ENCODE data around the gene SORBS1.

SORBS1 gene

DNA sequence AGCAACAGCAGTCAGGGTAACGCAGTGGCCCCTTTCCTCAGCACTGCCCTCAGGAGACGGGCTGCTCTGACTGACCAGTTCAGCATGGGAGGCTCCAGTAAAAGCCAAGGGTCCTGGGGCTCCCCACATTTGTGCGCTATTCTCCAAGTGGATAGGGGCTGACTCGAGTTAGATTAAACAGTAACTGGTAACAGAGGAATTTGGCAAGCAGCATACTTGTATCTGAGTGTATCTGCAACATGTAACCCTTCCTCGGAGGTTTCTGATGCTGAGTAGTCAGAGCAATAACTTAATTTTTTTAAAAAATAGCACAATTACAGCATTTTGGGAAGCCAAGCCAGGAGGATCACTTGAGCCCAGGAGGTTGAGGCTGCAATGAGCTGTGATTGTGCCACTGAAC is 22.8 kb downstream of the SORBS1 start:
- no peak for DNase-seq

DNA sequence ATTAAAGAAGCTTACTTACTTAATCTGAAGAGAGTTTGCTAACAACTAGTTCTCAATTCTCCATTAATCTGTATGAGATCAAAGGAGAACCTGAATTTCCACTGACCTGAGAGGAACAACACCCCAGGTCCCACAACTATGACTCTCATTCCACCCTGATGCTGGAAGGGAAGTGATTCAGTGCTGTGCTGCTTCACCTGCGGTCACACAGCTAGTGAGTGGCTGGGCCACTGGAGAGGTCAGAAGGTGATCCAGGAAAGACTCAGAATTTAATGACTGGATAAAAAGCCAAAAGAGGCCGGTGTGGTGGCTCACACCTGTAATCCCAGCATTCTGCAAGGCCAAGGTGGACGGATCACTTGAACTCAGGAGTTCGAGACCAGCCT is 23.6 kb downstream of the SORBS1 start:
- no peak for DNase-seq

DNA sequence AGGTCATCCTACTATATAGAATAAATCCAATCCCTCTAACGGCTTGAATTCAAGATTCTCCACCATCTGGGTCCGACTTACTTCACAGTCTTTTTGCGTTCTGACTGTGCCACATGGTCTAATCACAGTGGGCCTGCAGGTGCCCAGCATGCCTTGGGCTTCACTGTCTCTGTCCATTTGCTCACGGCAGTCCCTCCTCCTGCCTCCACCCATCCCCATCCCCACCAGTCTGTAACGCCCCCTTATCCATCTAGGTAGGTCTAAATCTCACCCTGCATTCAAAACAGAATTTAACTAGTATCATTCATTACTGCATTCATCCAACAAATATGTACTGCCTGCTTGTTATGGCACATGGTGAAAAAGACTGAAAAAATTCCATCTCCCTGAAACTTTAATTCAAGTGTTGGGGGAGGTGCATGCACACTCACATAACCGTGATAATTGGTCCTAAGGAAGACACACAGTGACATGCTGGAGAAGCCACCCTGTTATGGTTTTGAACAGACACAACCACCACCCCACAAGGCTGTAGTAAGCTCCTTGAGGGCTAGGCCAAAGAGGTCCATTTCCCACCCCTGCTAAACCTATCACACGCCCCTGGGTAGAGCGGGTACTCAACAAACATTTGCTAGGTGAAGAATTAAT is 24.2 kb downstream of the SORBS1 start:
- DNase-seq: no peak

DNA sequence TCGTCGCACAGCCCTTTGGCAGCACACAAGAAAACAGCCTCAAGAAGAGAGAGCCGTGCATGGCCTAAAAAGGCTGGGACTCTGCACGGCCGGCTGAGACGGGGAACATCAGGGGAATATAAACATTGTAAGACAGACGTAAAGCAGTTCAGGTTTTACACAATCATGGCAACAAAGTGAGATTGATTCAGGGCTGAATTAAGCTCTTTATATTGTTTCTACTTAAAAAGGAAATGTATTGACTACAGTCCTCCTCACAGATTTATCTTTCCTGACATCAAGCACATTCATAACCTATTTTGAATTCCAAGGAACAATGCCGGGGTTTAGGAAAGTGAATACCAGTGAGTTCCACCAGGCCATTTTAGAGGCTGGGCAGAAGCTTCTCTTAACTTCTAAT is 25.2 kb downstream of the SORBS1 start:
- no peak for DNase-seq

DNA sequence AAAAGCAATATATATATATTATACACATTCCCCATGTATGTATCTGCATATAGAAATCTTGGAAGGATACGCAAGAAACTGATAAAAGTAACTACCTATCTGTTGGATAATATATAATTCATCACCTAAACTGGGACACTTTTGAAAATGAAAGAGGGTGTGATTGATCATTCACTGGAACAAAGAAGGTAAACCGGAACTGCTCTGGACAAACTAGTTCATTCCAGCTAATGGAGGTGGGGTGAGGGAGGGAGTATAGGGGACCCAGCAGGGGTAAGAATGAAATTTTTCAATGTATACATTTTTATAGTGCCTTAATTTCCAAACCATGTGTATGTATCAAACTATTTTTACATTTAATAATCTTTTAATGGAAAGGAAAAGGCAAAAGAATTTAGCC is 25.6 kb downstream of the SORBS1 start:
- no peak for DNase-seq

DNA sequence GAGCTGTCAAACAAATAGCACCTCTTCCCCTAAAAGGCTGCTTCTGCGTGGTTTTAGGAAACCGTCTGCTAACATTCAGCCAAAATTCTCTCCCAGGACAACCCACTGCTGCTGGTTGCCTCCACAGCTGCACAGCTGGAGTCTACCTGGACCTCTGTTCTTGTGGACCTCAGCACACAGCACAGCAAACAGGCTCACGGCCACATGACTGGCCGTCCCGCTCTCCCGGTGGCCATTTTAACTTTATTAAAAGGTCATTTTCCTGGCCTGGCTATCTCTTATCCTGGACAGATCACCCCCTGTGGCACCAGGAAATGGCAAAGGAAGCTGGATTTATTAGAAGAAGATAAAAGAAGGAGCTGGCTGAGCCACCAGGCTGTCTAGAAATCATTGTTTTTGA is 27.6 kb downstream of the SORBS1 start:
- no peak for DNase-seq

DNA sequence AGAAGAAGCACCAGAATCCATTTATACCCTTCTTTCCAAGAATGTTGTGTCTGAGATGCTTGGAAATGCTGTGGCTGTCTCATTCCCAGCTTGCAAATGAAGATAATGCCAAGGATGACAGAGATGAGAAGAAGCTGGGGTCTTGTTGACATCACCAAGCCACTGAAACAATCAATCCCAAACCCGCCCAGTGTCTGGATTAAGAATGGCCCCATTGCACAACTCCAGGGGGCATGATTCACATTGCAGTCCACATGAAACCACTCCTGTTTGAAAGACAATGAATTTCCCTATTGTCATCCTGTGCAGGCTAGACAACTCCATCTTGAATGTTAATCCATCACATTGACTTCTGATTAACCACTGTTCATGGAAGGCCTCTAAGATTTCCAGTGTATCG is 28.6 kb downstream of the SORBS1 start:
- no peak for DNase-seq

DNA sequence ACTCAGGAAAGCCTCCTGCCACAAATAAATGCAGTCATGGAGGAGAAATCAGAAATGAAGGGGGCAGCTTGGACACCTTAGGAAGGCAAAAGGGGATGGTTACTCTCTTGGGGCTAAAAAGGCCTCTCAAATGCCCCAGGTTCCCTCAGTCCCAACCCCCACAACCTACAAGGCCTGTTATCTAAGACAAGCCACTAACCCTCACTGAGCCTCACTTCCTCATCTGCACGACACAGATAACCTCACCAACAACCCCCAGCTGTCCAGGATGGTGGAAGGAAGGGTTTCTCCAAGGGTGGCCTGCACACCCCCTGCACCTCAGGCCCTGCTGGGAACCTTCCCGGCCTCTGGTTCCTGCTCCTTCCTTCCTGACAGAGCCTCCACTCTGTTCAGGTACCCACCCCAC is 29.2 kb downstream of the SORBS1 start:
- DNase-seq: no peak

DNA sequence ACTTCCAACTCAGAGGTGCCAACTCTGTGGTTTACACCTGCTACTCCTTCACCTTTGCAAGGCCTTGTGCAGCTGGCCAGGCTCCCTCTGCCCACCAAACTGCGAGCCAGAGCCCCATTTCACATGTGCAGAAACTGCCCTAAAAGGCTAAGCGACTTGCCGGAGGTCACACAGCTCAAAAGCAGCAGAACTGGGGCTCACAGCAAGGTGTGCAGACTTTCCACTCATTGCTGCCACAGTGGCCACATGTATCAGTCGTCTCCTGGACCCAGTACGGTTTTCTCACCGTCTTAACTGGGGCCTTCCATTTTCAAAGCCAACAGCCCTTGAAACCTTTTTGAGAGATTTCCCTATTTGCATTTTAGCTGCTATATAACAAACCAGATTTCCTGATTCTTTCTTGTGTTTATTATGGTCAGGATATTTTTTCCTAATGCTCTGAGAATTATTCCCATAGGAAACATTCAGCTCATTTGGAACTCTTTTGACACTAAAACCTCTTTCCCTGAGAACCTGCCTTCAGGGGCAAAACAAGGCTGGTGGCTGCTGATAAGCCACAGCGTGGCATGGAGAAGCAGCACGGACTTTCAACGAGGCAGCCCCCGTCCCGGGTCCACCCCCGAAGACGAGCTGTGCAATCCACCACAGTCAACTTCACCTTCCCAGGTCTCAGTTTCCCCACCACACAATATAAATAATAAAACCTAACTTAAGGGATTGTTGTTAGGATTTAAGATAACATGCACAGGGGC is 29.9 kb downstream of the SORBS1 start:
- DNase-seq: no peak

DNA sequence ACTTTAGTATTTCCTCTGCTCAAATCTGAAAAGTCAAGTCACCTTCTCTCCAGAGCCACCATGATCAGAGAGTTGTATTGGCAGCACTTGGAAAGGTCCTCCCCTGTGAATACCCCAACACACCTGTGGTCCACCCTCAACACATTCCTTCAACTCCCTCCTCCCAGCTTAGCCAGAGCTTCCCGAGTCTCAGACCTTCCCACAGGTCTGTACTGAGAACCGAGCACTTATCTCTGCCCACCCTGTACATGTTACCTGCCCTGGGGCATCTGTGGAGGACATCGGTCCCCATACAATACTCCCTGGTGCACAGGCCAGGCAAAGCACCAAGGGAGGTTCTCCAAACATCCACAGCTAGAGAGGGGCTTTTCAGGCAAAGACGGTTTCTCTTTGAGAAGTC is 30.6 kb downstream of the SORBS1 start:
- no peak for DNase-seq

DNA sequence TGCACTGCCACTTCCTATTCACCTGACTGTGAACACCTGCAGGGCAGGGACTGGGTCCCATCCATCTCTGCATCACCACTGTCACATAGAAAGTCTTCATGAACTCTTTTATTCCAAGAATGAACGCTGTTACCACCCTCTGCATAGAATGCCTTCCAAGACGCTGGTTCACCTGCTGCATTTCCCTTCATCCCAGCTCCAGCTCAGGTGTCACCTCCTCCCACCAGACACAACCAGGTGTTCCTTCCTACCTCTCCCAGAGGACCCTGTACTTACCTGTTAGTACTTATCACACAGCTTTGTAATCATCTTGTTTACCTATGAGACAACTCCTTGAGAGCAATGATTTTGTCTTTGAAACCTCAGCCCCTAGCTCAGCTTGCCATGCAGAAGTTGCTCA is 31.1 kb downstream of the SORBS1 start:
- no peak for DNase-seq

DNA sequence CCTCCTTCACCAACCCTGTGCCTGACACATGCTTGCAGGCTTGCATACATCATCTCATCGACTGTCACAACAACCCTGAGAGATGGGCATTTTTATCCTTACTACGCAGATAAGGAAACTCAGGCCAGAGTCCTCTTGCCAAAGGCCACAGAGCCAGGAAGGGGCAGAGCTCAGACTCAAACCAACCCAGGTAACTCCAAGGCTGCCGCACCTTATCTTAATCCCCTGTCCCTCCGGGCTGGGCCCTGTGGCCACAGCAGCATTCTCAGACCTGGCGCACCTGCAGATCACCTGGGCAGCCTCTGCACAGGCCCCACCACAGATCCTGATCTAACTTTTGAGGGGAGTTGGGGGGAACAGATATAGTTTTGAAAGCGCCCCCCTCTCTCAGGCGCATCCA is 35.1 kb downstream of the SORBS1 start:
- no peak for DNase-seq

DNA sequence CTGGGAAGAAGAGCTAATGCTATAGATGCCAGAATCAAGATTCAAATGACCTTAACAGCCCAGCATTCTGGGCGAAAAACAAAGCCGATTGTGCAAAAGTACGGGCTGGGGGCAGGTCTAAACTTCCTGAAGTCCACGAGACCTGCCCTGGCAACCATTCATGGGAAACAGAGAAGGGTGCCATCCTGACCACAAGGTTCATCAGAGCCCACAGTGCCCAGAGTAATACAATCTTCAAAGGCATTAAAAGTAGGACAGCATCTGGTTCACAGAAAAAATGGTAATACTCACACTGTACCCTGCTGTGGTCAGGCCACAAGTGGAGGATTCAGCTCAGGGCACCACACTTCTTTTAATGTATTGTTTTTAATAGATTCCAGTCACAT is 36.1 kb downstream of the SORBS1 start:
- DNase-seq: no peak

DNA sequence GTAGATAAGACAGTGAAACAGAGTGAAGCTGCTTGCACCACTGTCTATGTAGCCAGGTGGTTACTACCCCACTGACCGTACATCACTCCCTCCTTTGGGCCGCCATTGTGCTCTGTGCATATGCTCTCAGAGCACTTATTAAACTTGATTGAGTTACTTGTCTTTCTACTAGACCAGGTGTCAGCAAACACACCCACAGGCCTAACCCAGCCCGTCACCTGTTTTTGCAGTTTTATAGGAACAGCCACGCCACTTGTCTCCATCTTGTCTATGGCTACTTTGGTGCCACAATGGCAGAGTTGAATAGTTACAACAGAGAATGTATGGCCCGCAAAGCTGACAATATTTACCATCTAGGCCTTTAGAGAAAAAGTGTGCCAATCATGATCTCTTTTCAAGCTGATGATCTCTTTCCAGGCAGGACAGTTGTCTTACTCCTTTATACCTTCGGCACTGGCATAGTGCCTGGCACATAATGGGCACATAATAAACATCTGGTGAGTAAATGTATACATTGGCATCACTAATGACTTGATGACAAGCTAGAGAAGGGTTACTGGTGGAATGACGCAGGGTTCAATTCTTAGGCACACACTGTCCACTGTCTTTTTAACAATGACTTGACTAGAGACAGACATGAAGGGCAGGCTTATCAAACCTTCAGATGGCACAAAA is 36.7 kb downstream of the SORBS1 start:
- DNase-seq: no peak

DNA sequence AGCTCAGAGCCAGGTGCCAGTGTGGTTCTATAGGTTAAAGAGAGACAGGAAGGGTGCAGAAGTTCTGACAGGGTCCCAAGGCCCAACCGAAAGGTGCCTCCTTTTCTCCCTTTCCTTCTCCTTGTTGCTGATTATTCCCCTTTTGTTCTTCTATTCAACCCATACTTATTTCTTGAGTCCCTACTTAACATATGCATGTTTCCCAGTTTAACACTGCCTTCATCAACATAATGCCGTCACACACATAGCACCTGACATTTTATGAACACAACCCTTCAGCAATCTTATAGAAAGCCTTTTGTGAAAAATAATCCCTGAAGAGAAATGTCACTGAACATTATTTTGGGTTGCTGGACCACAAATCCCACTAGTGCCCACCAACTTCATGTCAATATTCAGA is 39.1 kb downstream of the SORBS1 start:
- DNase-seq: no peak

DNA sequence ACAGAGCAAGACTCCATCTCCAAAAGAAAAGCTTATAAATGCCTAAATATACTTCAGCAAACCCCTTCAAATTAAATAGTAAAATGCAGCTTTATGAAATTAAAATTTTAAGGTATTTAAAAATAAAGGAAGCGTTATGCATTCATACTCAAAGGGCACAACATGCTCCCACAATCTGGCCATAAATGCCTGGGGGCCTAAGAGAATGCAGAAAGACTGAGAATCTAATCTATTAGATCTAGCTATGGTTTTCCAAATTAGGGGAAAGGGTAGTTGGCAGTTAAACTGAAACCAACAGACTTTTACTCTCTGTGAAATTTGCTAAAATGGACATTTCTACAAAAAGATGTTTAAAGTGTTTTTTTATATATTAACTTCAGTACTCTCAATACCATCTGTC is 40.6 kb downstream of the SORBS1 start:
- no peak for DNase-seq

DNA sequence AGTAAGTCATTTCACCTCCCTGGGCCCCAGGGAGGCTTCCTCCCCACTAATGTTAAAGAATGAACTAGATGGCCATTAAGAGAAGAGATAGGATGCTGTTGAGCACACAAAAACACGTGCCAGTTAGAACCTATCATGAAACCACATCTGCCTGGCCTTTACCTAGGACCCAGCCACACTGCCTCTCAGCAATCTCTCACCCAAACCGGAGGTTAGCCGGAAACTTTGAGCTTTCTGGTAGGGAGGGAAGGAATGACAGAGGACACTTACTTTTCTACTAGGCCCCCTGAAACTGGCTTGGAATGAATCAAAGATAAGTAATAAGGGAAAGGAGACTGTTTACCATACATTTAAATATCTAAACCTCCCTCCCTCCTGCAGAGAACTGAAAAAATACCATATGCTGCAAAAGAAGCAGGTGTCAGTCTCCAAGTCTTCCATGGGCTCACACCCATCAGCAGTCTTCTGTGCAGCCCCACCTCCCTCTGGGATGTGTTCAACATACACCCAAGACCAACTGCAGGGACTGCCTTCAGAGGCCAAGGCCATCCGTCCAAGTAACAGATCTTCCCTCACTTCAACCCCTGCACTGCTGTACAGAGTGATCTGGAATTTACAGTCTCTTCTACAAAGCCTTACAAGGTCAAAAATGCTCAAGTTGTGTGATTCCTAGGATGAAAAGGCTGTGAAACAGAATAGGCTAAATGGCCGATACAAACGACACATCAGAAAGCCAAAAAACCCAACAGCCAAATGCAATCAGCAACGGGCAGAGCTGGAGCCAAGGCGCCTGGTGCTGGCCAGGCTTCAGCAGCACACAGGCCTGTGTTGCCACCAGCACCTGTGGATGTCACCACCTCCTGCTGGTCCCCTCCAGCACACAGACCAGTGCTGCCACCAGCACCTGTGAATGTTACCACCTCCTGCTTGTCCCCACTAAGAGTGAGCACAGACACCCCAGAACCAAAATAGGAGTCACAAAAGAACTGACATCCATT is 42.4 kb downstream of the SORBS1 start:
- DNase-seq: no peak

DNA sequence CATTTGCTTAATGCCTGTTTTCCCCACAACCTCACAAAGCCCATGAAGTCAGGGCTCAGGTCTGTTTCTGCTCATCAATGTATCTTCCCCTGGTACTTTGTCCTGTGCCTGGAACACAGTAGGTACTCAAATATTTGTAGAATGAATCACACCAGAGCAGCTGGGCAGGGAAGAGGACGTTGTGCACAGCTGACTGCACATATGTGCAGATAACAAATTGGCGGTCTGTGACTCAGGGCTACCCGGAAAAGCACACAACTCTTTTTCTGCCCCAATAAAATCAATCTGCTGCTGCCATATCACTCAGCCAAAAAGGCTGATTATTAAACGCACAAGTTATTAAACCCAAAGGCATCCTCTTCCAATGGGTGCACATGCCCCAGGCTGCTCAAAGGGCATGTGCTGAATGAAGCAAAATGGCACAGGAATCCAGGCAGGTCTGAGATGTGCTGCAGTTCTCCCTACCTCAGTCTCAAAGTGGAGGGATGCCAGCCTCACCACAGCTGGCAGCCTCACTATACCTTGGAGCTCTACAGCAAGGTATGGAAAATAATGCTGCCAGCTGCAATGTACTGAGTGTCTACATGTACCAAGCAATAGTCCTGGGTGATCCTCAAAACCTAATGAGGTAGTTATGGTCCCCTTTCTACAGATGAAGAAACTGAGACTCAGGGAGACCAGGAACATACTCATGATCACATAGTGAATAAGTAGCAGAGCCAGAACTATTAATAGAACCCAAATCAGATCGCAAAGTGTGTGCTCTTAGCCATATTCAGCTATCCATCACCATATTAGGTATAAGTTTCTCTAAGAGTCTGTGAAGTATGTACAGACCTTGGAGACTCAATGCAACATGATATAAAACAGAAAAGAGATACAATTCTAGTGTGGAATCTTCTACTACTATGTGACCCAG is 43.4 kb downstream of the SORBS1 start:
- DNase-seq: peak; percentile 52

DNA sequence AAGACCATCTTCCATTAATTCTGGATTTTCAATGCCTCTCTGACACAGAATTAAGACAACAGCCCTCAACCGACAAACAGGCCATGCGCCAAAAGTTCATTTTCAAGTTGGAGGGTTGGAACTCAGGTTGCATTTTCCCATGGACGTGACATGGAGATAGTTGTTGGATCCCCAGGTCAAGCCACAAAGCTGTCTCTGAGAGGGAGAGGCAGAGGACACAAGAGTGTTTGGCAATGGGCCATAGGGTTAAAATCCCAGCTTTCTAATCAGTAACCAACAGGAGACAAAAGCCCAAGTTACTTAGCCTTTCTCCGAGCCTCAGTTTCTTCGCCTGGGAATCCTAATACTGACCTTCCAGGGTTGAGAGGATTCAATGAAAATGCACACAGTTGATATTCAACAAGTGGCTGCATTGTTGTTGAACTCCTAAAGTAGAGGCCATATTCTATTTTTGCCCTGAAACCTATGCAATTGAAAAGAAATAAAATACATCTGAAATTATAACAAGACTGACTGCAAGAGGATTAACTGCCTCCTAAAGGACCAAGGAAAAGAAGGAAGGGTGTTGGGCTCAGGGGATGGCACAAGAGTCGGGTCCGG is 44.3 kb downstream of the SORBS1 start:
- no peak for DNase-seq

DNA sequence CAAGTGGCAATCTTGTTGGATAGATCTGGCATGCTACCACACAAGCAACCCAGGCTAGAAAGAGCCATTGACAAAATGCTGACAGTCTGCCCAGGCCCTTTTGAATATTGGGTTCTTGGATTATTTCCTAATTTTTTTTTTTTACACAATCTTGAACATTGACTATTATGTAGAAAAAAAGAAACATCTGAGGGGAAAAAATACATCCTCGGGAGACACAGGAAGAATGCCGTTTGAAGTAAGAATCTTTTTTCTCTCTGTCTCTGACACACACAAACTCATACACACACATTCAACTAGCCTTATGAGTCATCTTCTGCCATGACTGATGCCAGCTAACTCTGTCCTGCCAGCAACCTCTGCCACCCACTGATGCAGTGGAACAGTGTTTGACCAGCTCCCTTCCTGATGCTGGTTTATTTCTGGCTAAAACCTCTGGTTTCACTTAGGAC is 47.2 kb downstream of the SORBS1 start:
- no peak for DNase-seq

DNA sequence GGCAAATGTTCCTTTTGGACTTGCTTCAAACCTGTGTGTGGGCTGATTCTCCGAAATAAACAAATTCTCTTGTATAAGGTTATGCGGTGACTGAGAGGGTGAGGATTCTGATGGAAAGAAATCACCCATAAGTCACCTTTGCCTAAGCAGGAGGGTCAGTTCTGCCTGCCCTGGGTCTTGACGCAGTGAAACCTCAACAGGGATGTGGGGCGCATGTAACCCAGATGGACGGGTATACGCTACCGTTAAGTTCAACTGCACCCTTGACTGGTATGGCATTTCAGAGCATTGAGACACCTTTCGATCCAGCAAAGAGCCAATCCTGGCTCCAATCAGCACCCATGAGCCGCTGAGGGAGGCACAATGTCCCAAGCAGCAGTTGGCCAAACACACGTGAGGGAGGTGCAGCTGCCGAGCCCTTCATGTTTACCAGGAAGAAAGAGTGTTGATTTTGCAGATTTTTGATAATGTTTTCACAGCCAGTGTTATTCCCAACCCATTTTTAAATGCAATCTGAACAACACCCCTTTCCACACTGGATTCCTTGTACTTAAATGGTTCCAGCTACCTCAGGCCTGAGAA is 48.1 kb downstream of the SORBS1 start:
- DNase-seq: no peak
